ENCODE results near the gene BCORL1. TPM values are rescaled to one million over a fixed set of nuclear protein-coding genes. Genes with fewer than 3 reads are reported as not detected.

The BCORL1 gene
- polyA plus RNA-seq, 1 of the 3 experiments (the other 2 are of a cell fraction) = 4.2 TPM

DNA sequence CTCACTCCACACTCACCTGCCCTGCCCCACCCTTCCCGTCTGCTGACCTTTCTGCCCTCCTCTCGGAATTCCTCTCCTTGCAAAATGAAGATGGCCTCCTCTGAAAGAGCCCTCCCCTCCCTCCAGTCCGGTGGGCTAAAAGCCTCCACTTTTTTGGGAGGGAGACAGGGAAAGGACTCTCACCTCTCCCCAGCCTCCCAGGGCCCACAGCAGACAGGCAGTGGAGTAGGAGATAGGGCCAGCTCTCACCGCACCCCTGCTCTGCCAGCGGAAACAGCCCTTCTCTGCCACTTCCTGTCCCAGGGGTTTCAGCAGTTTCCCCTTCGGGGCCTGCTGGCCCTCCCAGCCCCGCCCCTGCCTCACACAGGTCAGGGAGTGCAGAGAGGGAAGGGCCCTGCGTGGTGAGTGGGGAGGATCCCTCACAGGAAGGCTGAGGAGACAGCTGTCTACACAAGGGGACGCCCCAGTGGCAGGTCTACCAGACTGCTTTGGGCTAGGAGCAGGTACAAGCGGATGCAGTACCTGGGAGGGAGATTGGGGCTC lies 109.6 kb downstream of the BCORL1 start:
- H3K9me3 ChIP-seq = no peaks in the 10 kb centered on the region
- no peak for DNase-seq
- no peak overlapping the region for H3K27ac ChIP-seq (ENCODE audit: low read depth in 2 of 2, low read length in 1 of 2)
- TF ChIP-seq EZH2phosphoT487 (IDR thresholded peaks at IDR 0.05; ENCODE audit: borderline replicate concordance, low read depth) = no peak
- TF ChIP-seq TEAD4 (IDR thresholded peaks at IDR 0.05; ENCODE audit: borderline replicate concordance, insufficient read depth) = no peak
- TF ChIP-seq, protein P1, sequence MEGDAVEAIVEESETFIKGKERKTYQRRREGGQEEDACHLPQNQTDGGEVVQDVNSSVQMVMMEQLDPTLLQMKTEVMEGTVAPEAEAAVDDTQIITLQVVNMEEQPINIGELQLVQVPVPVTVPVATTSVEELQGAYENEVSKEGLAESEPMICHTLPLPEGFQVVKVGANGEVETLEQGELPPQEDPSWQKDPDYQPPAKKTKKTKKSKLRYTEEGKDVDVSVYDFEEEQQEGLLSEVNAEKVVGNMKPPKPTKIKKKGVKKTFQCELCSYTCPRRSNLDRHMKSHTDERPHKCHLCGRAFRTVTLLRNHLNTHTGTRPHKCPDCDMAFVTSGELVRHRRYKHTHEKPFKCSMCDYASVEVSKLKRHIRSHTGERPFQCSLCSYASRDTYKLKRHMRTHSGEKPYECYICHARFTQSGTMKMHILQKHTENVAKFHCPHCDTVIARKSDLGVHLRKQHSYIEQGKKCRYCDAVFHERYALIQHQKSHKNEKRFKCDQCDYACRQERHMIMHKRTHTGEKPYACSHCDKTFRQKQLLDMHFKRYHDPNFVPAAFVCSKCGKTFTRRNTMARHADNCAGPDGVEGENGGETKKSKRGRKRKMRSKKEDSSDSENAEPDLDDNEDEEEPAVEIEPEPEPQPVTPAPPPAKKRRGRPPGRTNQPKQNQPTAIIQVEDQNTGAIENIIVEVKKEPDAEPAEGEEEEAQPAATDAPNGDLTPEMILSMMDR (IDR thresholded peaks at IDR 0.05) = no peak
- no peak for TF ChIP-seq CHD2 (IDR thresholded peaks at IDR 0.05; ENCODE audit: low read length, partially characterized antibody)
- TF ChIP-seq NRF1 (IDR thresholded peaks at IDR 0.05; ENCODE audit: low read depth, low read length) = no peak
- TF ChIP-seq FOSL2 (IDR thresholded peaks at IDR 0.05; ENCODE audit: borderline replicate concordance, low read depth) = no peak
- no peak for TF ChIP-seq MAX (IDR thresholded peaks at IDR 0.05; ENCODE audit: low read depth)
- TF ChIP-seq GATA2 (CRISPR knock-in tag; IDR thresholded peaks at IDR 0.05) = no peak
- 0 out of 2 replicates have a peak, but pooled peaks cover 4% of the 10 kb centered on the region for H4K20me1 ChIP-seq (ENCODE audit: insufficient read depth)
- no peak overlapping the region for H3K4me2 ChIP-seq
- WGBS (ENCODE audit: low lambda C conversion rate) = 40% methylated on average over 8 of the region's 10 CpGs
- CTCF ChIA-PET = interaction anchor here (1.1 to 1.2 kb wide), 2 partner anchors 12 to 30 kb away, joined by 4 to 5 read pairs; no protein-coding TSS in a partner anchor
- H3K4me3 ChIP-seq (ENCODE audit: low read depth in 2 of 2, low read length in 1 of 2) = no peak overlapping the region
- POLR2A ChIA-PET = no interaction called here
- no peaks in the 10 kb centered on the region for H3K36me3 ChIP-seq (replicated peaks in 1 of 2; ENCODE audit: control insufficient read depth in 1 of 2, insufficient read depth in 2 of 2, low read length in 1 of 2)
- no peaks in the 10 kb centered on the region for H3K9me2 ChIP-seq
- H2AFZ ChIP-seq (ENCODE audit: low read depth) = no peak overlapping the region
- no peaks in the 10 kb centered on the region for H3K79me2 ChIP-seq (ENCODE audit: insufficient read depth)
- H3K27me3 ChIP-seq (ENCODE audit: insufficient read depth) = peaks cover 3% of the 10 kb centered on the region; the same call in 1 of the 2 replicates
- no peak overlapping the region for H3K9ac ChIP-seq
- no peaks in the 10 kb centered on the region for H3F3A ChIP-seq (replicated peaks; ENCODE audit: insufficient read depth)
- no peaks in the 10 kb centered on the region; a peak in 1 of 4 replicates for H3K4me1 ChIP-seq (ENCODE audit: control insufficient read depth in 1 of 2, insufficient read depth in 2 of 2, low read depth in 1 of 2, low read length in 1 of 2)

GRCh38 chrX:130093271-130093670 lies 110.8 kb downstream of the BCORL1 start:
- 62% methylated on average over 1 of the region's 2 CpGs for WGBS (ENCODE audit: low lambda C conversion rate)
- Histone ChIP-seq H3K9me3 (no peaks in the 10 kb centered on the region), H3K9ac (no peak overlapping the region), H3K4me3 (ENCODE audit: low read depth in 2 of 2, low read length in 1 of 2) (no peak overlapping the region), H3K4me1 (ENCODE audit: control insufficient read depth in 1 of 2, insufficient read depth in 2 of 2, low read depth in 1 of 2, low read length in 1 of 2) (peaks cover 0 to 7% of the 10 kb centered on the region in 2 experiments; a peak in 1 of 4 replicates), H2AFZ (ENCODE audit: low read depth) (no peak overlapping the region), H3K79me2 (ENCODE audit: insufficient read depth) (no peaks in the 10 kb centered on the region), H3K27ac (ENCODE audit: low read depth in 2 of 2, low read length in 1 of 2) (no peak overlapping the region), H3F3A (replicated peaks; ENCODE audit: insufficient read depth) (no peaks in the 10 kb centered on the region), H3K36me3 (replicated peaks in 1 of 2; ENCODE audit: control insufficient read depth in 1 of 2, insufficient read depth in 2 of 2, low read length in 1 of 2) (no peaks in the 10 kb centered on the region), H3K4me2 (no peak overlapping the region), H4K20me1 (ENCODE audit: insufficient read depth) (0 out of 2 replicates have a peak, but pooled peaks cover 4% of the 10 kb centered on the region), H3K9me2 (no peaks in the 10 kb centered on the region), H3K27me3 (ENCODE audit: insufficient read depth) (no peaks in the 10 kb centered on the region; the same call in 1 of the 2 replicates)
- ChIA-PET POLR2A (no interaction called here), CTCF (interaction anchor here (2.4 kb wide), 1 partner anchor 14 kb away, joined by 14 read pairs; no protein-coding TSS in a partner anchor)
- DNase-seq = no peak
- TF ChIP-seq RXRA (IDR thresholded peaks at IDR 0.05; ENCODE audit: borderline replicate concordance, low read depth) (no peak), SIN3A (IDR thresholded peaks at IDR 0.05; ENCODE audit: borderline replicate concordance, low read depth, low read length) (no peak), GATA2 (CRISPR knock-in tag; IDR thresholded peaks at IDR 0.05) (no peak), NRF1 (IDR thresholded peaks at IDR 0.05; ENCODE audit: low read depth, low read length) (no peak), REST (IDR thresholded peaks at IDR 0.05; ENCODE audit: low read depth, low read length) (no peak), PBX3 (IDR thresholded peaks at IDR 0.05) (no peak), POLR2AphosphoS5 (IDR thresholded peaks at IDR 0.05; ENCODE audit: low read depth, low read length) (no peak), YY1 (IDR thresholded peaks at IDR 0.05; ENCODE audit: low read depth) (no peak), RFX5 (IDR thresholded peaks at IDR 0.05; ENCODE audit: low read length) (no peak), CHD2 (IDR thresholded peaks at IDR 0.05; ENCODE audit: low read length, partially characterized antibody) (no peak), MAX (IDR thresholded peaks at IDR 0.05; ENCODE audit: low read depth) (no peak), MEF2A (IDR thresholded peaks at IDR 0.05; ENCODE audit: borderline replicate concordance, low read depth) (no peak)
- TF ChIP-seq, protein P1 (IDR thresholded peaks at IDR 0.05) = no peak

Measured in SK-N-SH (cell line).